Stimulated activated naive CD4-positive, alpha-beta T cell treated with Interleukin-2 at 50 U/mL for 16 hours (primary cell): ENCODE results near the gene ODF2L.
"Not testable (repeated sequence)": the region's sequence is repeated elsewhere in the genome, so short reads cannot be mapped to it uniquely, and the experiment has no call there.

Source experiments
- DNase-seq: peaks from one replicate; lab custom pipeline; 2025; lab: John Stamatoyannopoulos, UW

Gene ODF2L

DNA sequence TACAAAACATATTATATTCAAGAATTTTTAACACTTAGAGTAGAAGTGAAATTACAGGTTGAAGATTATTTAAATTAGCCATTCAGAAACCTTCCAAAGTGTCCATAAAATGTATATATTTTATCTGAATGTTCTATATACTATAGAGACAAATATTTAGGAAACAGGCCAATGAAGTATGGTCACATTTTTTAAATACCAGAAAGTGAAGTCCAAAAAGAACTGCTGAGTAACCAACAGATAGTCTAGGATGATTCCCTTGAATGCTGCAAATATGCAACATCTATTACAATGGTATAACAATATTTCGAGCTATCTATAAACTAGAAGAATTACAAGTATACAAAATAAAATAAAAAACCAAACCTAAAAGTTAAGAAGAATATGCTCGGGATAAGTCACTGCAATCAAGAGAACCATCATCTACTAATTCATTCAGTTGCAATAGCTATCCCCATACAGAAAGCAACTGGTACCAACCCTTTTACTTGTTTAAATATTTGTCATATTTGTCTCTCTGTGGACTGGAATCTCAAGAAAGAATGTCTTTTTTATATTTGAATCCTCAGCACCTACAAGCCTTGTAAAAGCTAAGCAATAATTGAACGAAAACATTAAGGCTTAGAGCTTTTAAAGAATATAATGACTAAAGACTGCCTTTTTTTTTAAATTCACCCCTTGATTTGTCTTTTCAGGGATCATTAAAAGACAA is 8.1 kb downstream of the ODF2L start:
- DNase-seq: no peak

- no peak for DNase-seq
These were observed 13.2 kb downstream of the ODF2L start for GRCh38 chr1:86382878-86383277.

DNA sequence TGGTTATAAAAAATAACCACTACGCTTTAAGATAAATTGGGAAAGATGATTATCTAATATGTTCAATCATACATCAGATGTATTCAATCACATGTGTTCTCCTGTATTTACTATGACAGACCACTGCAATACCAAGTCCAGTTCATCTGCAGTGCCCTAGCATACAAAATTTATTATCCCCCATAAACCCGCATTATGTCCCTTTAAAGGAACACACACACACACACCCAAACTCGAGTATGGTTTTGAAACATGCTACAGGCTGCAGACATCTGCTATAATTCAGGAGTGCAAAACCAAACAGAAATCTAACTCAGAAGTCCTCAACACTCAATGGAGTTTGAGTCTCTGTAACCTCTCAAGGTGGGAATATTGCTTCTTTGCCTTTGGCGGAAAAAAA is 14.9 kb downstream of the ODF2L start:
- no peak for DNase-seq

DNA sequence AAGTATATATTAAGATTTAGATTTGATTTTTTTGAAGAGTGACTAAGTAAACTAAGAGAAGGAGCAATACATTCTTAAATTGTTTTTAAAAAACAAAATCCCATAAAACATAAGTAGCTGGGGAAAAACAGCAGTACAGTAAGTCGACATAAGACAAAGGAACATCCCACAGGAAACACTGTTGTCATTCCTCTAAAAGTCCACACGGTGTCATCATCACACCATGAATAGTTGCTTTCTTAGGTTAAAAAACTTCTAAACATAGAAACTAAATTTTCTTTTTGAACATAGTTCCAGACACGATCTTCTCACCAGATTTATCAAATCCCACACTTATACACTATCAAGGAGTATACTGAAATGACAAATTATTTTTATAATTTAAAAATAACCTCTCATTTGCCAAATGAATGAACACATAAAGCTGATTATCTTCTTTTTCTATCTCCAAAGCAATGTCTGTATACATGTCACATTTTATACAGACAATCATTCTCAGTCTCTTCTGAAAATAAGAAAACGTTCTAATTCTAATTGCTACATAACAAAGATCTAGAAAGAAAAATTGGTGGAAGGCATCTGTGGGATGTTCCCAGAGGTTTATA is 15.8 kb downstream of the ODF2L start:
- no peak for DNase-seq

DNA sequence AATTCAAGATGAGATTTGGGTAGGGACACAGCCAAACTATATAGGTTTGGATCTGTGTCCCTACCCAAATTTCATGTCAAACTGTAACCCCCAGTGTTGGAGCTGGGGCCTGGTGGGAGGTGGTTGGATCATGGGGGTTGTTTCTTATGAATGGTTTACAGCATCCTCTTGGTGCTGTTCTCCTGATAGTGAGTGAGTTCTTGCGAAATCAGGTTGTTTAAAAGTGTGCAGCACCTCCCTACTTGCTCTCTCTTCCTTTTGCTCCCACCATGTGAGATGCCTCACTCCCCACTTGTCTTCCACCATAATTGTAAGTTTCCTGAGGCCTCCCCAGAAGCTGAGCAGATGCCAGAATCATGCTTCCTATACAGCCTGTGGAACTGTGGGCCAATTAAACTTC is 17.3 kb downstream of the ODF2L start:
- no peak for DNase-seq

GRCh38 chr1:86377341-86377740 is 18.8 kb downstream of the ODF2L start:
- DNase-seq: no peak

DNA sequence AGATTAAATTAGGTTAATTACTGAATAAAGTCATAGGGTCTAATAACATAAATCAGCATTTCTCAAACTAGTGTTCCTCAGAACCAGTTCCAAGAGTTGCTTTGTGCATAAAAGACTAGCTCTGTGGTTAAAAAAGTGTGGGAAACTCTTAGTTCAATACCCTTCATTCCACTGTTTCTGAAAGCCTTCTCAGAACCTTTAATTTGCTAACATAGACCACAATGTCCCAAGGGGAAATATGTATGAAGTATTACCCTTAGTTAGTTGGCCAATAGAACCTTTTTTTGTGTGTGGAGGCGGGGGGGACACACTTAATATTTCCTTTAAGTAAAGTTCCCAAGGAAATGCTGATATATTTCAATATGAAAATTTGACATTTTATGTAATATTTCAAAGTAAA is 20.4 kb downstream of the ODF2L start:
- DNase-seq: no peak

DNA sequence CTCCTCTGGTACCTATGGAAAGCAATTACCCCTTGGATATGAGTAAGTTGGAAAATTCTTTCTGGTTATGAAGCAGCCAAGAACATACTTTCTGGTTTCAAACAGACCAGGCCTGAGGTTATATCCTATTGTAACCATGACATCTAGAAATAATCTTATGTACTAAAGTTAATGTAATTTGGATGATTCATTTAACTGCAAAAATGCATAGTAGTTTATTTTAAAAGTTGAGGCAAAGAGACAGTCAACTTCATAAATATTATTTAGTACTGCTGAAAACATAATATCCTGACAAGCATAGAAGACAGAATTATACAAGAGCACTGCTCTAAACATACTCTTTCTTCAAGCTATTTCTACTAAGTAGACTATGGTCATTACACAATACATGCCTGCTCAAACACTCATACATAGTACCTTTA is 25.5 kb downstream of the ODF2L start:
- DNase-seq: no peak

DNA sequence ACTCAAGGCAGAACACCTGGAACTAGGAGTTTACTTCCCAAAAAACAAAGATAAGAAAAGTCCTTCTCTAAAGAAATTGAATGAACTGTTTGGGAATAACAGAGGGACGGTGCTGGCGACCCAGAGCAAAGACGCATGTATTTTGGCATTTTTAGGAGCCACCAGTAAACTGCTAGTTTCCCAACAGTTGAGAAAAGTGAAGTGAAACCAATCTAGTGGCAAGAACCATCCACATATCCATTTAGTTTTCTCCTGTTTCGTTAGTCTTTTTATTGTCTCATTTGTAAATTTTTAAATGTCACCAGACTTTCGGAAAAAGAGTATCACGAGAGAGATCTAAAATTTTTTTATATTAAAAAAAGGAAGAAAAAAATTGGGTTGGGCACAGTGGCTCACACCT is 30.2 kb downstream of the ODF2L start:
- DNase-seq: no peak

DNA sequence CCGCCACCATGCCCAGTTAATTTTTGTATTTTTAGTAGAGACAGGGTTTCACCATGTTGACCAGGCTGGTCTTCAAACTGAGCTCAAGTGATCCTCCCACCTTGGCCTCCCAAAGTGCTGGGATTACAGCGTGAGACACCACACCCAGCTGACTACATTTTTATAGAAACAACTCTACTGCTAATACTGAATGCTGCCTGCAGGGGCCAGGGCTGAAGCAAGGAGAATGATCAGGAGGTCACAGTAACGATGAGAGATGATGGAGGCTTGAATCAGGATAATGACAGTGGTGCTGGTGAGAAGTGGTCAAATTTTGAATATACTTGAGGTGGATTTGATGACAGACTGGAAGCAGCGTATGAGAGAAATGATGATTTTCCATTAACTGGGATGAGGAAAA is 33.3 kb downstream of the ODF2L start:
- no peak for DNase-seq

- no peak for DNase-seq
These were observed 38.3 kb downstream of the ODF2L start for GRCh38 chr1:86357796-86358195.

DNA sequence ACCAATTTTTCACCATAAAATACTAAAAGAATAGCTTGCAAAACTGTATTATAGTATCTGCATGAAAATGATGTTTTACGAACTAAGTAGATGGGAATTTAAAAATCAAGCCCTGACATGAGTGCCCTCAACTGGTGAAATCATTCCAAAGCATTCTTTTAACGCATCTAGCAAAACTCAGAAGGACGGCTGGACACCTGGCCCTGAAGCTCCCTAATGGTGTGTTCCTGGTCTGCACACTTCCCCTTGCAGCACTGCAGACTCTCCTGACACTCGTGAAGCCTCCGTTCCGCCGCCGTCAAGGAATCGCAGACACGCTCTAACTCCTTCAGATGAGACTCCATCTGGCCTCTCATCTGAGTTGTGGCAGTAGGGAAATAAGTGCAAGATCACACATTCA is 39.9 kb downstream of the ODF2L start:
- no peak for DNase-seq

DNA sequence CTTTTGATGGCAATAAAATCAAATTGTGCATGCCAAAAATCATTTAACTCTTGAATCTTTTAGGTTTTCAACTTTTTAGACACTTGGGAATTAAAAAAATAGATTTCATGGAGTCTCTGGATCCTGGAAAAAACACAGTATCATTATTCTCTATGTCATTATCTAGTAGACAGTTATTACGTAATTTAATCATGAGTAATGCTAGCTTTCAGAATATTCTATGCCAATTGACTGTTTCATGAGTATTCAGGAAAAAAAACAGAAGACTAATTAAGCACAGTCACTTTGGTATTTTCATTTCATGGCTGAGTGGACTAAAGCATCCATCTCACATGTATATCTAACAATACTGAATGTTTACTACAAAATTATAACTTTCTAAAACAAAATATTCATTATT is 44.0 kb downstream of the ODF2L start:
- no peak for DNase-seq

DNA sequence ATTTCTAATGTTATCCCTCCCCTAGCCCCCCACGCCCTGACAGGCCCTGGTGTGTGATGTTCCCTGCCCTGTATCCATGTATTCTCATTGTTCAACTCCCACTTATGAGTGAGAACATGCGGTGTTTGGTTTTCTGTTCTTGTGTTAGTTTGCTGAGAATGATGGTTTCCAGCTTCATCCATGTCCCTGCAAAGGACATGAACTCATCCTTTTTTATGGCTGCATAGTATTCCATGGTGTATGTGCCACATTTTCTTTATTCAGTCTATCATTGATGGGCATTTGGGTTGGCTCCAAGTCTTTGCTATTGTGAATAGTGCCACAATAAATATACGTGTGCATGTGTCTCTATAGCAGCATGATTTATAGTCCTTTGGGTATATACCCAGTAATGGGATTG is 45.9 kb downstream of the ODF2L start:
- not testable (repeated sequence) for DNase-seq

- DNase-seq: no peak
These were observed 49.7 kb downstream of the ODF2L start for GRCh38 chr1:86346388-86346787.

- DNase-seq: no peak
These were observed 51.1 kb downstream of the ODF2L start for GRCh38 chr1:86345042-86345441.

GRCh38 chr1:86339906-86340305 is 56.2 kb downstream of the ODF2L start:
- DNase-seq: no peak

GRCh38 chr1:86339014-86339812 is 56.9 kb downstream of the ODF2L start:
- DNase-seq: no peak

- DNase-seq: no peak
These were observed 60.2 kb downstream of the ODF2L start for GRCh38 chr1:86335916-86336315.

DNA sequence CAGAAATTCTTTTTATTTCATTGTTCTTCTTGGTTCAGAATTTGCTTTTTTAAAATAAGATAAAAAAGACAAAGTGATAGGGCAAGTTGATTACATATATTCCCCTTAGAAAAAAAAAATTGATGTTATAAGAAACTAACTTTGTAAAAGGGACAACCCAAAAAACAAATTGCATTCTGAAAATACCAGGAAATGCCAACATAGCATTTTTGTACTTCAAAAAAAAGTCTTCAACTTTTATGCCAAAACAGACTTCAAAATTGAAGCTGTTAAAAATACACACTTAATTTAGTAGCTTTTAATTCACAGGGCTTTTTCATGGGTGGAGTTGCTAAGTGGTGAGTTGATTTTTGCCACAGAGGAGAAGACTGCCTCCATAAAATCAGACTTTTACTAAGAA is 70.9 kb downstream of the ODF2L start:
- DNase-seq: no peak

DNA sequence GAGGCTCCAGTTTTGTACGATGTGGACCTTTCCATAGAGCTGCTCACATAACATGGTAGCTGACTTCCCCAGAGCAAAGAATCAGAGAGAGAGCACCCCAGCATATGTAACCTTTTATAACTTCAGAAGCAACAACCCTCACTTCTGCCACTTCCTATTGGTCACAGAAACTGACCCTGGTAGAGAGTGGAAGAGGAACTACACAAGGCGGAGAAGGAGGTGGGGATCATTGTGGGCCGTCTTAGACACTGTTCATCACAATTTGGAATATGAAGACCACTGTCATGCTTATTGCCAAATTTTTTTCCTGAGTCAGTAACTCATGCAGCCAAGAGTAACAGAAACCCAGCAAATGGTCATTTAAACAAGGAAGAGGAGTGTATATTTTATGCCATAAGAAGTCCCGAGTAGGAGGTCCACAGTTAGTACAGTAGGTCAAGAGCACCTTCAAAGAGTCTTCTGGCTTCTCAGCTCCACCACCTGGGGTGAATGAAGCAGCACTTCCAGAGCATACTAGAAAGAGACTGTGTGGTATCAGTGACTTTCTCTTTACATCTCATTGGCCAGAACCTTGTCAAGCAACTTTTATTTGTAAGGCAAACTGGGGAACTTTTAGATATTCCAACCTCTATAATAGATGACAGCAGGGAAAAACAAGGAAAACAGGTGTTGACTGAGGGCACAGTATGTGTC is 71.8 kb downstream of the ODF2L start:
- DNase-seq: no peak

DNA sequence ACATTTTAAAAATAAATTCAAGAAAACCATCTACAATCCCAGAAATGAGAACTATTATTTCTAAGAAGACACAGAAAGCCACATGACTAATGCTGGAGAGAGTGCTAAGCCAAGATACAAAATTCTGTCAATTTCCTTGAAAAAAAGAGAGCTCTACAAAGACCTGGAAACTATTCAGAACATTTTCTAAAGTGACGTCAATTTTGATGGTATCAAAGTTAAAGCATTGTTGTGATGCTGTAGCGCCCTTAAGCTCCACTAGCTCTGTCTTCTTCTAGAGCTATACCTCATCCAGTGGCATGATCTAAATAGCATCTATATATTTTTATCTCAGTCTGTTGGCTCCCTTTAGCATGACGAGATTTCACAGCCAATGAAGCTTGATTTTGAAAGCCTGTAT is 73.9 kb downstream of the ODF2L start:
- DNase-seq: no peak

DNA sequence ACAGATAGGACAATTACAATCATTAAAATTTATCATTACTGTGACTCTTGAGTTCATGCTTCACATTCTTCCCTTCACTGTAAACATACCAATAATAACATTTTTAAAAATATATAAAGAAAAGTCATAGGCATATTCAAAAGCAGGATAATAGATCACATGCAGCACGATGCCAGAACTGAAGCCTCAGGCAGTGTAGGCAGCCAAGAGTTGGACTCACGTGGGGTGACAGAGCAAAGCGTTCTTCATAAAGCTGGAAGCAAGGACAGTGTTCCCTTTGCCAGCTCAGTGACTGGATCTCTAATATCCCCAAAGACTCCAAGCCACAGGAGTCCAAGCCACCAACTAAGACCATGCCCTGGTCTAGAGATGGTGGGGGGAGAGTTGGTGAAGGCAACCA is 77.7 kb downstream of the ODF2L start:
- DNase-seq: no peak
